GM15510 (cell line): ENCODE results near the gene THRB.

Experiments used
- POLR2A ChIP-seq: IDR thresholded peaks from 3 replicates; pipeline ENCODE4 v1.6.1; 2011; ENCODE audit warnings: borderline replicate concordance; ENCODE audit not compliant: insufficient read length; ENCODE audit errors: extremely low read depth

THRB gene

DNA sequence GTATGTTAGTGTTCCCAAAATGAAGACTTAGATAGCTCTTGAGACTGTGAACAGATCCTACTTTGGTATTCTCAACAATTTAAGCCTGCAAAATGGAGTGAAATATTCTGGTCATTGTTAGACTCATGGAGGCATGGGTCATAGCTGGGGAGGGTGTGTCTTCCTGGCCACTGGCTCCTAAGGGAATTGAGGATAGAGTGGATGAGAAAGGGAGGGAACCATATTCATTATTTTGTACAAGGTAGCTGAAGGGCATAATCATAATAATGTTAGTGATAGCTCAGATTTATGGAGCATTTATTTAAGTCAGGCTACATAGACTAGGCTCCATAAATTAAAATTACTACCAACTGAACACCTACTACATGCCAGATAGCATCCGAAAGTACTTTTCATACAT lies 295.9 kb downstream of the THRB start:
- TF ChIP-seq POLR2A: no peak

DNA sequence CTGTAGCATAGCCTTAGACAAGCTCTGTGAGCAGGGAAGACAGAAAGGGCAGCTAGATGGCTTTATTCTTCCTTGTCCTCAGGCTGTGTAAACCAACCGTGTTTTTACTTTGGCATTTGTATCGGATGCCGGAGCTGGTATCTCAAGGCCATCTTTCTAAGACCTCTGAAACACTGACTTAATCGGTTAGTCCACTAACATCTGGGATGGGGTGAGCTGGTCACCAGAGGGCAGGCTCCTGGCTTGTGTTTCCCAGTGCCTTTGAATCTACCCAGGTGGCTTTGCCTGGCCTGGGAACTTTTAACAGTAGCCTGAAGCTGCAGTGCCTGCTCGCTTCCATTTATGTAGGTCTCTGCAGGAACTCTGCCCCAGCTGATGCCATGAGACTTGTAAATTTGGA lies 296.8 kb downstream of the THRB start:
- TF ChIP-seq POLR2A: no peak

DNA sequence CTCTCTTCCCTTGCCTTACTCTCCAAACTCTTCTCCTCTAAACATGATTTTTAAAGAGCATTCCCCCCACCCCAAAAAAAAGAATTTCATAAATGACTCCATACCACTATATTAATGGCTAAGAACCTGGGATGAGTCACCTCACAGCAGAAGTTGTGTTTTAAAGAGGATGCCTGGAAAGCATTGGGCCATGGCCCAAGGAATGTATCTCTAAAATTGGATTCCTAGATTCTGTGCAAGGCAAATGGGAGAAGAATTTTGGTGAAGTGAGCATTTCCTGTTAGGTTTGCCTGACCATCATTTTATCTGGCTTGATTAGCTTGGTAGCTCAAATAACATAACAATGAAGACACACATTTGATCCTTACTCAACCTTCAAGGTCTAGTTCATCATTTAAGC lies 298.1 kb downstream of the THRB start:
- TF ChIP-seq POLR2A: no peak

DNA sequence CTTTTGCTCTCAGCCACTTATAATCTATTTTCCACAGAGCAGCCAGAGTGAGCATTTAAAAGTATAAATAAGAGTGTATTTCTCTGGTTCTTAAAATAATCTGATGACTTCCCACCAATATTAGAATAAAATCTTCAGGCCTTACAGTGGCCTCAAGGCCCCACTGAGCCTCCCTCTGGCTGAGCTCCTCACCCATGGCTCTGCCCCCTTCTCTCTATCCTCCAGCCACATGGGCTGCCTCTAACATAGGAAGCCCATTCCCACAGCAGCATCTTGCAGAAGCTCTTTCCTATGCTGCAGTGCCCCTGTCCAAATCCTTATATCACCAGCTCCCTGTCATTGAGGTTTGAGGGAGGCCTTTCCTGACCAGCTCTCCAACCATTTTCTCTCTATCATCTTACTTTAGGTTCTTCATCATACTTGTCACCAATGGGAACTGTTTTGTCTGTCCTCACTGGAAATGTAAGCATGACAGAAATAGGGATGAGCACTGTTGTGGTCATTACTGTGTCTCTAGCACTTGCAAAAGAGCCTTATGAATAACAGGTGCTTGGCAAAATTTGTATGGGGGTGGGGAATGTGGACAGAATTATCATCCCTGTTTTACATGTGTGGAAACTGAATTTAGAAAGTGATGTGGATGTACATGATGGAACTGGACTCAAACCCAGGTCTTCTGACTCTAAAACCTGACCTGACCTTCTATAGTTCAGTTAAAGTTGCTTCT lies 299.0 kb downstream of the THRB start:
- no peak for TF ChIP-seq POLR2A

DNA sequence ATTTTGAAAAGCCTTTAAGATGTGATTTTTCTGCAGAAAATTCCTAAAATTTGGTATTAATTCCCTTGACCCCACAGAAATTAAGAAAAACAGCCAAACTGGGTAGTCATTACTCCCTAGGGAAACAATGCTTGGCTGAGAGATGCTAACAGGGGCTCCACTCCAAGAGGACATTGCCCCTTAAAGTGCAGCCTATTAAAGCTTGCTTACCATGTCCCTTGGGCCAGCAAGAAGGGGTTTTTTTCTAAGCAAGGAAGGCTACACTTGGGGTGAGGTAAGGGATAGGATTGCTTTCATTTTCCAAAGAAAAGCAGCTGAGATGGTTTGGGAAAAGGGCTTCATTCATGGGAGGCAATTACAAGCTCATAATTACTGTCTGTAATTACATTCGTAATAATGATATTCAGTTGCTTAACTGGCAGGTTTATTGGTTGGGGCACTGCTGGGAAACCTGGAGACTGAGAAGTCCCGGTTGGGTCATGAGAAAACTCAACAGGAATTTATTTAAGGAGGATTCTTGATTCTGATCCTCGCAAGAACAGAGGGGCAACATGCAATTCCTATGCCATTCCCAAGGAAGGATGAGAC lies 302.1 kb downstream of the THRB start:
- no peak for TF ChIP-seq POLR2A

DNA sequence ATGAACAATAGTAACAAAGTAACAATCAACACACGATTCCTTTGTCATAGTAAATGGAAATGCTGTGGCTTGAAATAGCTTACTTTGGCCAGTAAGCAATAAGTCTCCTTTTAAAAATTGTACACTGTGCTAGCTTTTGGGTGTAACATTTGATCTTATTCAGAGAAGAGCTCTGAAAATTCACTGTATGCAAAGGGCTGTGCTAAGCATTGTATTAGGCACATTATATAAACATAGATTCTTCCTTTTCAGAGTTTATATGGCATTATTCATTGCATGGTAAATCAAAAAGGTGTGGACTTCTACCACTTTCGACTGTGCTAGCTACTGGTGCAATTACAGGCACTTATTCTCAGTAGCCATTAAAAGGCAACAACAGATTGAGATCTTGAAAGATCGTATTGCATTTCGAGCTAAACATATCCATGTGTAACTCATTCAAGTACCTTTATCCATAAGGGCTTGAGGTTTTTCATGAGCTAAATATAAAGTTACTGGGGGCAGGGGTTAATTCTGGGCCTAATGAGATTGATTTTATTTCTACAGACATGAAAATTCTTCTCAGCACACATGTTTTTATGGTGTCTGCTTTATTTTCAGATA lies 302.7 kb downstream of the THRB start:
- no peak for TF ChIP-seq POLR2A

DNA sequence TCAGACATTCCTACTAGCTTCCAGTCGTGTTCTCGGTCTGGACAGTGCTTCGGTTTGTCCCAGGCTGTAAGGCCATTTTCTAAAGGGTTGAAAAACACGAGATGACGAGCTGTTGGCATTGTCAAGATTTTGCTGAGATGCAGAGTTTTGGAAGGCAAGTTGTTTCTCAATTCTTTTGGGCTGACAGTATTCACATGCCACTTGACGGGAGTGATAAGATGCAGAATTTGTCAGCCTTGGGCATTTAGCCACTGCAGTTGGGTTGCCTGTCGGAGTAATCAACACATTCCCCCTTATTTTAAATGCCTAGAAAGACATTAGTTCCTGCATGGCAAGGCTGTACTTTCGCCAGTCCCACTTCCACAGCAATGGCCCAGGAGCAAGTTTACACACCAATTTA lies 304.4 kb downstream of the THRB start:
- no peak for TF ChIP-seq POLR2A

DNA sequence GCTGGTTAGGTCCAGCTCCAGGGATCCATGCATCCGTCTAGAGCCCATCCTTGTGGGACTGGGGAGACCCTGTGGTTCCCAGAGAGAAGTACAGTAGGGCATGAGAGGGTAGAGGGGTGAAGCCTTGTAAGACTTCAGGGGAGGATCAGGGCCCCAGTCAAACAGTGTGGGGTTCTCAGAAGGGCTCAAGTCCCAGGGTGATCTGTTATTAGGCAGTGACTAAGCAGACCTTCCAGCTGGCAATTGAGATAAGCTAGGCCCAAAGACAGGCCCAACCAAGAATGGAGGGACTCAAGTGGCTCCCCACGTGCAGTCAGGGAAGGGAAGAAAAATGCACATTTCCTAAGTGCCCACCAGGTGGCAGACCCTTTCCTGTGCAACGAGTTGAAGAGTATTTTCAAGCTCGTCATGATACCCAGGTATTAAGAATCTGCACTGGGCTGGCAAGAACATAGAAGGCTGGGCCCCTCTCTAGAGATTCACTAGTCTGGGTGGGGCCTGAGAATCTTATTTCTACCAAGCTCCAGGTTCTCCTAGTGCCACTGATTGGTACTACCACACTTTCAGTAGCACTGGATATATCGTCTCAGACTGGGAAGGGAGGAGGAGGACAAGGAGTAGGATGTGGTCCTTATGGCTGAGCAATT lies 308.8 kb downstream of the THRB start:
- no peak for TF ChIP-seq POLR2A

DNA sequence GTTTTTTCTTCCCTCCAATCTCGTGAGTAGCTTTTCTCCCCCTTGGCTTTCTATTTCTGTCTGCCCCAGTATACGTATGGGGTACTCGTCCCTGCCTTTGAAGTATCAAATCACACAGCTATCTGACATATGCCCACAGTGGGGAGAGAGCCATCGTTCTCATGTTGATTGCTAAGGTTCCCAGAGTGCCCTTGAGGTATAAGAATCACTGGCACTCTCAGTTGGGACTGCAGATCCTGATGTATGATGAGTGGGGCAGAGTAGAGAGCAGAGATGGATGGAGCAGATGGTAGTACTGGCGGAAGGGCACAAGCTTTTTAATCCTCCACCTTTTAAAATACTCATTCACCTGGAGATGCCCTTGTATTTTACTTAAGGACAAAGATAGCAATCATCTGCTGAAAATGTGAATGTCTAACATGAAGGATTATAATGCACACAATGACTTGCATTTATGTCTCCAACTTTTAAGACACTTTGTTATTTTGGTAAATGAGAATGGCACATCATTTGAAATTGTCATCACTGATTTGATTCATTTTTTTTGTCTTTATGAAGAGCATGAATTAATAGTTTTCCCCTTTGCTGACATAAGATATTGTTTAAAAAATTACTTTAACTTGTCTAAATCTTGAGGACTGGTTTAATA lies 310.0 kb downstream of the THRB start:
- no peak for TF ChIP-seq POLR2A

DNA sequence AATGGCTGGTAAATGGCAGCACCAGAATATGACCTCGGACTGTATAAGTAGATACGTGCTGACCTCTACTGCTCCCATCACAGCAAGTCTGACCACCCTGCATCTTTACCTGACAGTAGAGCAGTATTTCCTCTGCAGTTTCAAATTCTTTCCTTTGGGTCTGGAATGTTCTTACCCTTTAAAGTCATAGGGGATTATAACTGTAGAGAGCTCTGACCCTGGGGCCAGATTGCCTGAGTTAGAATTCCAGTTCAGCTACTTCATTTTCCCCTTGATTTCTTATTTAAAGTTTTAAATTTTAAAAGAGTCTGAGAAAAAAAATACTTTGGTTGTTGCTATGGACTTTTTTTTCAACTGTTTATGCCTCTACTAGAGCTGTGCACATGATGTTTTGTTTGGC lies 311.9 kb downstream of the THRB start:
- no peak for TF ChIP-seq POLR2A

DNA sequence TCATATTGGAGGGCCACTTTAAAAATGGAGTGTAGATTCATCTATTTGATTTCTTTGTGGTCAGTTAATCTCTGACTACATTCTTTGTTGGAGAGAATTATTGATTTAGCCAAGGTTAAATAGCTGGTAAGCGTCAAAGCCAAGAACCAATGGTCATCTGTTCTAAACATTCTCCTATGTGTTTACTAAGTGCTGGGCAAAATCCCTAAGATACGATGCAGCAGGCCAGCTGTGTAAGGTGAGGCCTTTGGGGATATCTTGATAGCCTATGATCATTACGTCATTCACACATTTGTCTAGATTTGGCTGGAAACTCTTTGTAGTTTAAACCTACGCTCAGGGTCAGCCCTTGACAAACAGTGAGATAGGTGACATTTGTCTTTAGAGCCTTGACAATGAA lies 313.4 kb downstream of the THRB start:
- TF ChIP-seq POLR2A: no peak

DNA sequence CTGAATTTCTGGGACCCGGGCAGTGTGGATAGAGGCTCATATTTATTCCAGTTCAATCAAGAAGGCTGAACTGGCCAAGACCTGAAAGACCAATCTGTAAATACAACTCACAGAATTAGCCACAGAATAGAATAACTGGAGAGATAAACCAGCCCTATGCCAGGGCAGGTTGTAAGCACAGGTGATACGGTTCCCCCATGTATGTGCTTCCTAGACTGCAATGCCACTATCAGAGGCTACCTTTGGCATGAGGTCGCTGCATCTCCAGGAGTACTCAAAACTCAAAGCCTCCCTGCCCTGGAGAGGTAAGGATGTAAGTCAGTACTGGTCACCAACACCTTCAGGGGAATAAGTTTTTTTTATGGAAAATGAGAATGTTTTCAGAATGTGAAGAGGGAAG lies 314.0 kb downstream of the THRB start:
- no peak for TF ChIP-seq POLR2A

DNA sequence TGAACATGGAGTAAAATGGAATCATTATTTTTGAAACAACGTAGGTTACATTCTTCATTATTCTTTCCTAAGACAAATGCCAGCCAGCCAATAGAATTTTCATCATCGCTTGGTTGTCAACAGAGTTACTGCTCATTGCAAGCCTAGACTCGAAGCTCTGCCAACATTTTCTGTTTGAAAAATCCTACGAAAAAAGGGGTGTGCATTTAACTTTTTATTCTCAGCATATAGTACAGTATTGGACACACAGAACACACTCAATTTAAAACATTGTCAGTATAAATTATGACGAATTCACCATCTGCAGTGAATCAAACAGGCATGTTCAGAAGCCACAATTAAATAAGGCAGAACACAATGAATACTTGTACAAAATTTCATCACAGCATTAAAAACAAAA lies 317.4 kb downstream of the THRB start:
- no peak for TF ChIP-seq POLR2A

DNA sequence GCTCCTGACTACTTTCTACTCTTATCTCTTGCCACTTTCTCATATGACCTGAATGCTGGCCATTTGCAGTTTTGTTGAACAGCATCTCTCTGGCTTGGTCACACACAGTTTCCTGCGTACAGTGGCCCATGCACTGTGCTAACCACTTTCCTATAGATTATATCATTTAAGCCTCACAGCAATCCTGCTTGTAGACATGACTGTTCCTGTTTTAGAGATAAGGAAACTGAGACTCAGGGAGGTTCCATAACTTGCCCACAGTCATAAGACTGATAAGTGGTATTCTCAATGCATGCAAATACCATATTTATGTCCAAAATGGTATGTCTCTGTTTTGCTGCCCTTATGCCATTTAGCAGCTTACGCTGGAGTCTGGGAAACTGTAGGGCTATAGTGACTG lies 320.0 kb downstream of the THRB start:
- TF ChIP-seq POLR2A: no peak

DNA sequence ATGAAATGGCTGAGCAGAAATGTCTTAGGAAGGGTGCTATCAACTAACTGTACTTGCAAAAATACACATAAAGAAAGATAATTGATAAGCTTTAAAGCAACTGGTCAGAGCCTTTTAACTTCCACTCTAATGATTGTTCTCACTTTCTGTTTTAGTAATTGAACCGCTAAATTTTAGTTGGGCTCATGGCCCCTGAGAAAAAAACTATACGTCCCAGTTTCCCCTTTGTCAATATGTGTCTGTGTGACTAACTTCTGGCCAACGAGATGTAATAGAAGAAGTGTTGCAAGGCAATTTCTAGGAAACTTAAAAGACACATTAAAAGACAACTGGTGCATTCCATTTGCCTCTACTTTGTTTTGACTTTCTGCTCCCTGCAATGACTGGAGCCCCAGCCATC lies 325.7 kb downstream of the THRB start:
- TF ChIP-seq POLR2A: no peak
